Bronchial epithelial cell (primary cell): ENCODE data around the gene ARHGEF10L. TPM values are rescaled to one million over a fixed set of nuclear protein-coding genes. Genes with fewer than 3 reads are reported as not detected.

Source experiments
- DNase-seq: peaks from one replicate; pipeline ENCODE4 v3.0.0-alpha.2; 2010; ENCODE audit warnings: low read depth
- FAIRE-seq: peaks from 2 replicates; lab custom pipeline; 2011; peaks lifted over from hg19 to GRCh38; lab: Jason Lieb, UNC
- H3K27me3 ChIP-seq: 2 replicates; pipeline ENCODE4 v1.5.1; 2011; ENCODE audit warnings: low read length; ENCODE audit not compliant: control insufficient read depth, insufficient read depth
- H3K36me3 ChIP-seq: 2 replicates; pipeline ENCODE4 v1.5.1; 2011; ENCODE audit warnings: low read length; ENCODE audit not compliant: control insufficient read depth, insufficient read depth
- H3K4me3 ChIP-seq: 2 replicates; pipeline ENCODE4 v1.5.1; 2011; ENCODE audit warnings: mild to moderate bottlenecking, low read depth, low read length, control low read depth
- CTCF ChIP-seq: IDR thresholded peaks from 2 replicates; pipeline ENCODE4 v1.5.1; 2011; ENCODE audit warnings: mild to moderate bottlenecking, moderate library complexity, low read length, control low read depth, inconsistent platforms; ENCODE audit not compliant: insufficient read depth, severe bottlenecking
- total RNA-seq: library from RNA; depleted of rRNA; stranded (reverse); fragments of >200 nt; gene quantifications from 2 replicates; pipeline ENCODE4 v1.2.1, GENCODE V29; 2014

ARHGEF10L gene
- total RNA-seq, 1 donor from 2014 or later: 6.3 TPM

GRCh38 chr1:17700945-17701810 is 161.7 kb downstream of the ARHGEF10L start:
- Histone ChIP-seq H3K27me3 (no peaks in the 10 kb centered on the region), H3K36me3 (peaks cover 2% of the 10 kb centered on the region), H3K4me3 (no peak overlapping the region)
- no peak for DNase-seq
- FAIRE-seq: no peak
- no peak for TF ChIP-seq CTCF

GRCh38 chr1:17704176-17704575 is 164.7 kb downstream of the ARHGEF10L start:
- no peak overlapping the region for H3K4me3 ChIP-seq
- no peak for TF ChIP-seq CTCF
- FAIRE-seq: no peak
- DNase-seq: no peak
- no peaks in the 10 kb centered on the region for H3K36me3 ChIP-seq
- no peaks in the 10 kb centered on the region for H3K27me3 ChIP-seq

DNA sequence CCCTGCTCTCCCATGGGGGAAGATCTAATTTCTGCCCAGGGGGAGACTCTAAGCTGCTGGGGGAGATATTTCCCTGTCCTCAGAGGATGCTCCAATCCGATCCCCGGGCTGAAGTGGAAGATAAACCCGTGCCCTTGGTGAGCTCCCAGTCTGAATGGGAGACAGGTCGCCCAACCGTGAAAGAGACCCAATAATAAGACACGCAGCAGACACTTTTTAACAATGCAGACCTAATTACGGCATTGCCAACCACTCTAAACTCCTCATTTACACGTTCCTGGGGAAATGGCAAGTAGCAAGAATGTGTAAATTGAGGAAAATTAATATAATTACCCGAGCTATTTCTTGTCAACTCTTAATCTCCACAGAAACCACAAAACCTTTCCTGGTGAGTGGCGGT is 166.9 kb downstream of the ARHGEF10L start:
- DNase-seq (no peak), FAIRE-seq (no peak)
- H3K4me3 ChIP-seq: no peak overlapping the region
- H3K36me3 ChIP-seq: no peaks in the 10 kb centered on the region
- no peak for TF ChIP-seq CTCF
- no peaks in the 10 kb centered on the region for H3K27me3 ChIP-seq

DNA sequence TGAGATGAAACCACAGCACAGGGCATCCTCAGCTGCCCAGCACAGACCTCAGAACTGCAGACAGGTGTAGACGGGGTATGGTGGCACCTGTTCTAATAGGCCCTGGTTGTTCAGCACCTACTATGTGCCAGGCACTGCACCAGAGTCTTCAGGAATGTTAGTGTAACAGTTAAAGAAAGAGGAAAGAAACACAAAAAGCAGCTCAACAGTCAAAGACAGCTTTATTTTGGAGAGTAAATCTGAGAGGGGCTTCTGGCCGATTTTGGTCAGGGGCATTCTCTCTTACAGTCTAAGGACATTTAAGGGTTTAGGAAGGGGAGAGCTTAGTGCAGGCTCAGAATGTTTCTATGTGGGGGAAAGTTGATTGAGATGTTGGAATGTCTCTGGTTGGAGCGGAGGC is 170.5 kb downstream of the ARHGEF10L start:
- DNase-seq (no peak), FAIRE-seq (peak; percentile 40)
- H3K4me3 ChIP-seq: no peak overlapping the region
- no peak for TF ChIP-seq CTCF
- no peaks in the 10 kb centered on the region for H3K36me3 ChIP-seq
- no peaks in the 10 kb centered on the region for H3K27me3 ChIP-seq

DNA sequence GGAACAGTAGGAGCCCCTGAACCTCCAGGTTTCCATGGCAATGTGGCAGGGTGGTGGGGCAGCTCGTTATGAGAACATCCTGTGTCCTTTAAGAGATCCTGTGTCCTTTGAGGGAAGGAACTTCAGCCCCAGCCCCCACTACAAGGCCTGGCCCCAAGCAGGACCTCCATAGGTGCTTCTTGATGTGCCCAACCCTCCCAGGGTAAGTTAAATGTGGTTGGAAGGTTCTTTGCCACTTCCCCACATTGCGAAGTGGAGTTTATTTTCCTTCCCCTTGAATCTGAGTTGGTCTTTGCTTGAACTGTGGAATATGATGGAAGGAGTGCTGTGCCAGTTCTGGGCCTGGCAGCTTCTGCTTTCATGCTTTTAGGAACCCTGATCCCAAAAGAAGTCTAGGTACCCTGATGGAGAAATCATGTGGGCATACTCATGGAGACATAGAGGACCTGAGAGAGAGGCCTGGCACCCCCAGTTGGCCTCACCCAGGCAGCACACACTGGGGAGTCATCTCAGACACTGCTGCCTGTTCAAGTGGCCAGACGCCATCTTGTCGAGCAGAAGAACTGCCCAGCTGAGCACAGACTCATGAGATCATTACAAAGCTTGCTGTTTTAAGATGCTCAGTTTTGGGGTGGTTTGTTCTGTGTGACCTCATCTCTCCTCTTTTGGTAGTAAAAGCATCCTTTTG is 171.5 kb downstream of the ARHGEF10L start:
- FAIRE-seq: no peak
- Histone ChIP-seq H3K4me3 (no peak overlapping the region), H3K27me3 (no peaks in the 10 kb centered on the region), H3K36me3 (no peaks in the 10 kb centered on the region)
- DNase-seq: no peak
- TF ChIP-seq CTCF: no peak
